ENCODE results near the gene TP53RK.
"Not testable (repeated sequence)": the region's sequence is repeated elsewhere in the genome, so short reads cannot be mapped to it uniquely, and the experiment has no call there.

Gene TP53RK

GRCh38 chr20:46683939-46684750, 5.1 kb downstream of the TP53RK start:
- no peak for DNase-seq (ENCODE audit: extremely low read depth in 1 of 2, low read depth in 1 of 2)

- DNase-seq (ENCODE audit: extremely low read depth in 1 of 2, low read depth in 1 of 2), result no peak
These were observed 5.6 kb downstream of the TP53RK start for GRCh38 chr20:46683668-46683938.

- no peak for DNase-seq (ENCODE audit: extremely low read depth in 1 of 2, low read depth in 1 of 2)
These were observed 6.1 kb downstream of the TP53RK start for GRCh38 chr20:46683011-46683667.

GRCh38 chr20:46682063-46682821, 7.0 kb downstream of the TP53RK start:
- no peak for DNase-seq (ENCODE audit: extremely low read depth in 1 of 2, low read depth in 1 of 2)

- peak in 1 of 2 donors; percentile 32 for DNase-seq (ENCODE audit: extremely low read depth in 1 of 2, low read depth in 1 of 2)
These were observed 8.0 kb downstream of the TP53RK start for GRCh38 chr20:46681032-46681854.

GRCh38 chr20:46680684-46681031, 8.6 kb downstream of the TP53RK start:
- no peak for DNase-seq (ENCODE audit: extremely low read depth in 1 of 2, low read depth in 1 of 2)

- DNase-seq (ENCODE audit: extremely low read depth in 1 of 2, low read depth in 1 of 2), result no peak
These were observed 10.7 kb downstream of the TP53RK start for GRCh38 chr20:46678516-46678915.

GRCh38 chr20:46677608-46678007, 11.6 kb downstream of the TP53RK start:
- no peak for DNase-seq (ENCODE audit: extremely low read depth in 1 of 2, low read depth in 1 of 2)

- not testable (repeated sequence) for DNase-seq (ENCODE audit: extremely low read depth in 1 of 2, low read depth in 1 of 2)
These were observed 12.5 kb downstream of the TP53RK start for GRCh38 chr20:46676649-46677316.

- DNase-seq (ENCODE audit: extremely low read depth in 1 of 2, low read depth in 1 of 2), result no peak
These were observed 14.8 kb downstream of the TP53RK start for GRCh38 chr20:46674253-46675083.

GRCh38 chr20:46673394-46674252, 15.6 kb downstream of the TP53RK start:
- no peak for DNase-seq (ENCODE audit: extremely low read depth in 1 of 2, low read depth in 1 of 2)

- DNase-seq (ENCODE audit: extremely low read depth in 1 of 2, low read depth in 1 of 2), result no peak
These were observed 16.6 kb downstream of the TP53RK start for GRCh38 chr20:46672543-46673148.

- no peak for DNase-seq (ENCODE audit: extremely low read depth in 1 of 2, low read depth in 1 of 2)
These were observed 17.2 kb downstream of the TP53RK start for GRCh38 chr20:46671866-46672542.

GRCh38 chr20:46670585-46671584, 18.4 kb downstream of the TP53RK start:
- no peak for DNase-seq (ENCODE audit: extremely low read depth in 1 of 2, low read depth in 1 of 2)

GRCh38 chr20:46670228-46670584, 19.0 kb downstream of the TP53RK start:
- DNase-seq (ENCODE audit: extremely low read depth in 1 of 2, low read depth in 1 of 2), result no peak

GRCh38 chr20:46666818-46667515, 22.3 kb downstream of the TP53RK start:
- DNase-seq (ENCODE audit: extremely low read depth in 1 of 2, low read depth in 1 of 2), result no peak
